ENCODE data around the gene FASN.

FASN gene

GRCh38 chr17:82029391-82029790 lies 68.6 kb downstream of the FASN start:
- no peaks in the 10 kb centered on the region for H3K36me3 ChIP-seq (ENCODE audit: control insufficient read depth, insufficient read depth, low read length)
- H3K79me2 ChIP-seq, result peaks cover 1% of the 10 kb centered on the region
- H3K4me2 ChIP-seq (ENCODE audit: low read length), result no peak overlapping the region
- H3K27me3 ChIP-seq (ENCODE audit: control insufficient read depth, insufficient read depth, low read length), result no peaks in the 10 kb centered on the region
- peaks cover 7% of the 10 kb centered on the region for H3K4me1 ChIP-seq
- TF ChIP-seq, protein P1, sequence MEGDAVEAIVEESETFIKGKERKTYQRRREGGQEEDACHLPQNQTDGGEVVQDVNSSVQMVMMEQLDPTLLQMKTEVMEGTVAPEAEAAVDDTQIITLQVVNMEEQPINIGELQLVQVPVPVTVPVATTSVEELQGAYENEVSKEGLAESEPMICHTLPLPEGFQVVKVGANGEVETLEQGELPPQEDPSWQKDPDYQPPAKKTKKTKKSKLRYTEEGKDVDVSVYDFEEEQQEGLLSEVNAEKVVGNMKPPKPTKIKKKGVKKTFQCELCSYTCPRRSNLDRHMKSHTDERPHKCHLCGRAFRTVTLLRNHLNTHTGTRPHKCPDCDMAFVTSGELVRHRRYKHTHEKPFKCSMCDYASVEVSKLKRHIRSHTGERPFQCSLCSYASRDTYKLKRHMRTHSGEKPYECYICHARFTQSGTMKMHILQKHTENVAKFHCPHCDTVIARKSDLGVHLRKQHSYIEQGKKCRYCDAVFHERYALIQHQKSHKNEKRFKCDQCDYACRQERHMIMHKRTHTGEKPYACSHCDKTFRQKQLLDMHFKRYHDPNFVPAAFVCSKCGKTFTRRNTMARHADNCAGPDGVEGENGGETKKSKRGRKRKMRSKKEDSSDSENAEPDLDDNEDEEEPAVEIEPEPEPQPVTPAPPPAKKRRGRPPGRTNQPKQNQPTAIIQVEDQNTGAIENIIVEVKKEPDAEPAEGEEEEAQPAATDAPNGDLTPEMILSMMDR (IDR thresholded peaks at IDR 0.05), result no peak
- H3K27ac ChIP-seq, result no peak overlapping the region
- no peaks in the 10 kb centered on the region for H3K9me3 ChIP-seq (ENCODE audit: control insufficient read depth, low read length)
- no peak overlapping the region for H2AFZ ChIP-seq
- no peak overlapping the region for H3K9ac ChIP-seq
- H3K4me3 ChIP-seq (ENCODE audit: low read depth, low read length), result no peak overlapping the region

DNA sequence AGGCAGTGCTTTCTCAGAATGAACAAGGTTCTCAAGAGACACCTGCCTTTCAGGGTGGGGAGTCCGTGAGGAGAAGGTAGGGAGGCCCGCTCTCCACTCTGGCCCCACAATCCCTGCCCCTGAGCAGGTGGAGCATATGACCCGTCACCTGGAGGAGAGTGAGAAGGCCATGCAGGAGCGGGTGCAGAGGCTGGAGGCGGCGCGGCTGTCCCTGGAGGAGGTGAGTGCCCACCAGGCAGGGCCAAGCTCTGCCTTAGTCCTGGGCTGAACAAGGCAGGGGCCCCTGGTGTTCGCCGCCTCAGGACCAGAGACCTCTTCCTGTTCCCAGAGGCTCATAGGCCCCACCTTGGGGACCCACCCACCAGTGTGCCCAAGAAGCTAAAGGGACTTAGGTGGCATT lies 69.1 kb downstream of the FASN start:
- Histone ChIP-seq H3K4me1 (peaks cover 11% of the 10 kb centered on the region), H3K4me2 (ENCODE audit: low read length) (no peak overlapping the region), H2AFZ (no peak overlapping the region), H3K4me3 (ENCODE audit: low read depth, low read length) (no peak overlapping the region), H3K79me2 (peaks cover 2% of the 10 kb centered on the region), H3K27me3 (ENCODE audit: control insufficient read depth, insufficient read depth, low read length) (no peaks in the 10 kb centered on the region), H3K27ac (no peak overlapping the region), H3K36me3 (ENCODE audit: control insufficient read depth, insufficient read depth, low read length) (no peaks in the 10 kb centered on the region), H3K9ac (no peak overlapping the region), H3K9me3 (ENCODE audit: control insufficient read depth, low read length) (no peaks in the 10 kb centered on the region)
- TF ChIP-seq, protein P1 (IDR thresholded peaks at IDR 0.05), result no peak
